HepG2 (cell line): Measurements from ENCODE around the gene ZBTB7C. TPM values are rescaled to one million over a fixed set of nuclear protein-coding genes. Genes with fewer than 3 reads are reported as not detected.

Source experiments
- ATAC-seq: fragments of 200-7000 bp; cut with Tn5 transposase; 3 replicates; pipeline ENCODE4 v1.9.1; 2020; ENCODE audit warnings: mild to moderate bottlenecking, moderate library complexity
- BruUV-seq: library from RNA; stranded (reverse); fragments of 400-500 nt; replicated peaks from 2 replicates; lab custom pipeline; 2021; lab: Mats Ljungman, UMichigan
- CTCF ChIA-PET: fragments of 300-600 bp; formaldehyde crosslinking; extraction: SDS; loops from one replicate; lab custom pipeline; 2021; ENCODE audit warnings: low total read pairs, inconsistent platforms, low intra/inter-chr PET ratio; lab: Yijun Ruan, JAX
- POLR2A ChIA-PET: fragments of 350-600 bp; sonication (Branson Sonifier 250); formaldehyde crosslinking; loops from one replicate; lab custom pipeline; 2020; ENCODE audit warnings: antibody characterized with exemption, inconsistent platforms; lab: Yijun Ruan, JAX
- DNase-seq: peaks from one replicate; pipeline ENCODE4 v3.0.0-alpha.2; 2015; ENCODE audit warnings: low spot score
- FAIRE-seq: peaks from 3 replicates; lab custom pipeline; 2011; peaks lifted over from hg19 to GRCh38; lab: Jason Lieb, UNC
- H2AFZ ChIP-seq: one replicate; pipeline ENCODE4 v1.6.1; 2011; ENCODE audit warnings: low read length, inconsistent platforms
- H3K27ac ChIP-seq: fragments of 300-600 bp; 3 replicates; pipeline ENCODE4 v1.8.0; 2011; ENCODE audit warnings: mixed run types, mild to moderate bottlenecking, mixed read lengths, low read length, inconsistent platforms; ENCODE audit not compliant: insufficient read depth; ENCODE audit errors: extremely low read length
- H3K27me3 ChIP-seq, 2 experiments: fragments of 200-600 bp in 1 of 2; 2 replicates in 1 of 2; 3 replicates in 1 of 2; pipeline versions ENCODE4 v1.6.0 to v1.8.0; 2011; ENCODE audit warnings: low read length in 2 of 2, mild to moderate bottlenecking in 2 of 2, moderate library complexity in 2 of 2, inconsistent platforms in 1 of 2; ENCODE audit not compliant: insufficient read depth in 2 of 2, control insufficient read depth in 1 of 2
- H3K36me3 ChIP-seq, 2 experiments: fragments of 200-600 bp in 1 of 2; replicated peaks in 1 of 2; 2 replicates in 1 of 2; 3 replicates in 1 of 2; pipeline versions ENCODE4 v1.5.1 to v1.8.0; 2011; ENCODE audit warnings: low read length in 2 of 2, inconsistent platforms in 1 of 2; ENCODE audit not compliant: insufficient read depth in 2 of 2, control insufficient read depth in 1 of 2
- H3K4me1 ChIP-seq: 2 replicates; pipeline ENCODE4 v1.5.1; 2012; ENCODE audit warnings: low read length, inconsistent platforms; ENCODE audit not compliant: insufficient read depth
- H3K4me2 ChIP-seq: 2 replicates; pipeline ENCODE4 v1.6.0; 2011; ENCODE audit warnings: low read depth, low read length, inconsistent platforms
- H3K4me3 ChIP-seq, 3 experiments: fragments of 200-600 bp in 1 of 3; sonication (generic), shearing (Covaris generic) in 1 of 3; replicated peaks in 1 of 3; 2 replicates each; pipeline ENCODE4 v1.5.1; 2011 to 2016; ENCODE audit warnings: low read length in 3 of 3, inconsistent platforms in 2 of 3, low read depth in 2 of 3, mild to moderate bottlenecking in 2 of 3, control low read depth in 1 of 3, mixed read lengths in 1 of 3; ENCODE audit not compliant: insufficient read depth in 1 of 3
- H3K79me2 ChIP-seq: one replicate; pipeline ENCODE4 v1.6.1; 2011; ENCODE audit warnings: low read length, inconsistent platforms; ENCODE audit not compliant: insufficient read depth
- H3K9ac ChIP-seq: 2 replicates; pipeline ENCODE4 v1.6.0; 2011; ENCODE audit warnings: mild to moderate bottlenecking, low read depth, low read length, inconsistent platforms; ENCODE audit not compliant: insufficient read depth
- H3K9me3 ChIP-seq: 2 replicates; pipeline ENCODE4 v1.5.1; 2012; ENCODE audit warnings: mild to moderate bottlenecking, low read length
- H4K20me1 ChIP-seq: 2 replicates; pipeline ENCODE4 v1.6.0; 2011; ENCODE audit warnings: inconsistent platforms, mild to moderate bottlenecking, low read length, moderate library complexity; ENCODE audit not compliant: insufficient read depth
- GATAD2A ChIP-seq: IDR thresholded peaks from 2 replicates; pipeline ENCODE4 v1.6.1; 2016
- MXI1 ChIP-seq: IDR thresholded peaks from 3 replicates; pipeline ENCODE4 v1.6.1; 2012; ENCODE audit warnings: low read depth, low read length, inconsistent platforms, borderline replicate concordance
- NCOA2 ChIP-seq: sonication (generic); formaldehyde crosslinking; IDR thresholded peaks from 2 replicates; pipeline ENCODE4 v1.8.0; 2022; ENCODE audit warnings: inconsistent platforms
- PRDM10 ChIP-seq: sonication (generic); formaldehyde crosslinking; IDR thresholded peaks from 2 replicates; pipeline ENCODE4 v1.4.0; 2020; ENCODE audit warnings: low read depth, missing genetic modification reagents
- RAD21 ChIP-seq: fragments of 450-650 bp; formaldehyde crosslinking; IDR thresholded peaks from 2 replicates; pipeline ENCODE4 v1.5.0; 2020; ENCODE audit warnings: mild to moderate bottlenecking
- RNF2 ChIP-seq: fragments of 450-650 bp; conservative IDR thresholded peaks from 2 replicates; pipeline ENCODE4 v1.6.1; 2016; ENCODE audit warnings: low read depth
- SMARCE1 ChIP-seq: fragments of 450-650 bp; IDR thresholded peaks from 2 replicates; pipeline ENCODE4 v1.6.1; 2017; ENCODE audit warnings: borderline replicate concordance
- ZNF280D ChIP-seq: sonication (generic); formaldehyde crosslinking; IDR thresholded peaks from 2 replicates; pipeline ENCODE4 v1.5.1; 2020; ENCODE audit warnings: mild to moderate bottlenecking, missing genetic modification reagents
- ZNF704 ChIP-seq: sonication (generic); formaldehyde crosslinking; IDR thresholded peaks from 2 replicates; pipeline ENCODE4 v1.8.1; 2023; ENCODE audit warnings: mild to moderate bottlenecking, inconsistent platforms, moderate library complexity, missing genetic modification reagents, borderline replicate concordance
- WGBS: methylation state at CpG from one replicate; pipeline ENCODE4 v1.1.6; 2017; ENCODE audit warnings: low lambda C conversion rate; 5-methylcytosine and 5-hydroxymethylcytosine counted together
- in situ Hi-C: cut with HindIII; loops from 2 replicates; pipeline ENCODE4 v1.10.0; 2017; ENCODE audit warnings: low pct_unique_long_range_greater_than_20kb; ENCODE audit not compliant: extremely low pct_ligation_motif_present
- intact Hi-C: fragments of 100-400 bp; cut with micrococcal nuclease; formaldehyde crosslinking; loops from one replicate; pipeline ENCODE4 v1.10.0; 2022; ENCODE audit not compliant: unreplicated experiment
- polyA plus RNA-seq, 8 experiments: library from polyadenylated mRNA; depleted of rRNA in 3 of 8; stranded (reverse) in 7 of 8; unstranded in 1 of 8; fragments of >200 nt; fragmentation: Illumina TruSeq in 4 of 8; extraction: Trizol in 4 of 8; gene quantifications; 2 replicates each; pipeline versions ENCODE4 v1.2.1 to v1.2.3, GENCODE V29; 2011 to 2016; ENCODE audit warnings: low read depth in 4 of 8, missing spikeins in 1 of 8, mixed read lengths in 1 of 8; ENCODE audit not compliant: insufficient read depth in 1 of 8
- total RNA-seq, 5 experiments: library from RNA; depleted of rRNA; stranded (reverse); fragments of >200 nt; fragmentation: Illumina TruSeq; extraction: Trizol; gene quantifications; 2 replicates each; pipeline ENCODE4 v1.2.3, GENCODE V29; 2016; ENCODE audit warnings: low read depth in 1 of 5

ZBTB7C gene
- total and polyA plus RNA-seq, 2 of the 13 experiments (the other 11 are each of a cell fraction or from before 2014, with no cell fraction given): 0.01 to 0.04 TPM

- DNase-seq (no peak), FAIRE-seq (no peak), ATAC-seq (no peak)
- Histone ChIP-seq H3K36me3 (no peaks in the 10 kb centered on the region), H3K4me3 (no peak overlapping the region), H3K4me1 (no peaks in the 10 kb centered on the region), H3K79me2 (no peaks in the 10 kb centered on the region), H3K9ac (no peak overlapping the region), H3K9me3 (no peaks in the 10 kb centered on the region), H2AFZ (no peak overlapping the region), H3K27ac (no peak overlapping the region), H3K27me3 (peaks cover 3 to 13% of the 10 kb centered on the region in 2 experiments; a peak in 3 of 5 replicates), H3K4me2 (no peak overlapping the region), H4K20me1 (no peaks in the 10 kb centered on the region)
- ChIA-PET CTCF (no interaction called here), POLR2A (no interaction called here)
- no peak for TF ChIP-seq ZNF704 (CRISPR knock-in tag)
- TF ChIP-seq RNF2: no peak
- no peak for TF ChIP-seq RAD21
- no peak for TF ChIP-seq GATAD2A (CRISPR knock-in tag)
- TF ChIP-seq NCOA2 (CRISPR knock-in tag): no peak
- WGBS: 16% methylated on average over 4 of the region's 6 CpGs
- intact Hi-C loops (no loop called here), in situ Hi-C loops (no loop called here)
- no TSS peak for BruUV-seq
Observed at GRCh38 chr18:48376406-48376805, 32.8 kb downstream of the ZBTB7C start.

- POLR2A ChIA-PET: no interaction called here
- DNase-seq (no peak), FAIRE-seq (no peak)
- Histone ChIP-seq H3K9me3 (no peaks in the 10 kb centered on the region), H3K4me2 (no peak overlapping the region), H3K9ac (no peak overlapping the region), H3K79me2 (no peaks in the 10 kb centered on the region), H3K4me3 (no peak overlapping the region), H3K27ac (no peak overlapping the region), H3K27me3 (peaks cover 3 to 12% of the 10 kb centered on the region in 2 experiments; a peak in 3 of 5 replicates), H3K4me1 (no peaks in the 10 kb centered on the region), H4K20me1 (no peaks in the 10 kb centered on the region), H2AFZ (no peak overlapping the region)
- intact Hi-C loops (no loop called here), in situ Hi-C loops (no loop called here)
- WGBS: 29% methylated on average over 7 of the region's 7 CpGs
- BruUV-seq: no TSS peak
- no peak for TF ChIP-seq ZNF280D (CRISPR knock-in tag)
- TF ChIP-seq MXI1: no peak
- TF ChIP-seq SMARCE1: no peak
- TF ChIP-seq PRDM10 (CRISPR knock-in tag): no peak
- TF ChIP-seq, all 625 proteins: peak for 0
- CTCF ChIA-PET: no interaction called here
- no peak for ATAC-seq
- no peaks in the 10 kb centered on the region for H3K36me3 ChIP-seq
Observed at GRCh38 chr18:48375150-48375800, 33.9 kb downstream of the ZBTB7C start.
